Parathyroid adenoma (tissue), 2 donors: ENCODE measurements around the gene KIRREL3.

Experiments used
- H2AFZ ChIP-seq: fragments of 300-600 bp; sonication (generic); one replicate; pipeline ENCODE4 v1.7.0; 2017; ENCODE audit warnings: antibody characterized with exemption, mild to moderate bottlenecking
- H3K27ac ChIP-seq: fragments of 300-600 bp; sonication (generic); one replicate; pipeline ENCODE4 v1.7.0; 2017
- H3K27me3 ChIP-seq: fragments of 300-600 bp; sonication (generic); one replicate; pipeline ENCODE4 v1.7.0; 2017; ENCODE audit warnings: low read length; ENCODE audit not compliant: control insufficient read depth, insufficient read depth
- H3K36me3 ChIP-seq: fragments of 300-600 bp; sonication (generic); one replicate; pipeline ENCODE4 v1.7.0; 2017; ENCODE audit warnings: low read length; ENCODE audit not compliant: control insufficient read depth, insufficient read depth
- H3K4me1 ChIP-seq: fragments of 300-600 bp; sonication (generic); one replicate; pipeline ENCODE4 v1.7.0; 2017; ENCODE audit warnings: control low read depth
- H3K4me2 ChIP-seq: fragments of 300-600 bp; sonication (generic); one replicate; pipeline ENCODE4 v1.7.0; 2017; ENCODE audit warnings: low read length
- H3K4me3 ChIP-seq: fragments of 300-600 bp; sonication (generic); one replicate; pipeline ENCODE4 v1.7.0; 2017; ENCODE audit warnings: low read depth, low read length
- H3K79me2 ChIP-seq: fragments of 300-600 bp; sonication (generic); one replicate; pipeline ENCODE4 v1.7.0; 2017; ENCODE audit warnings: control low read depth
- H3K9ac ChIP-seq: fragments of 300-600 bp; sonication (generic); one replicate; pipeline ENCODE4 v1.7.0; 2017; ENCODE audit warnings: mild to moderate bottlenecking
- H3K9me3 ChIP-seq: fragments of 300-600 bp; sonication (generic); one replicate; pipeline ENCODE4 v1.7.0; 2017; ENCODE audit warnings: low read length; ENCODE audit not compliant: control insufficient read depth
- CTCF ChIP-seq: fragments of 300-600 bp; sonication (generic); IDR thresholded peaks from one replicate; pipeline ENCODE4 v1.7.0; 2017; ENCODE audit warnings: antibody characterized with exemption, mild to moderate bottlenecking
- donor health status: primary hyperparathyroidism.

Gene KIRREL3

GRCh38 chr11:126791446-126791845, 209.1 kb downstream of the KIRREL3 start:
- Histone ChIP-seq H3K4me2 (no peak overlapping the region), H2AFZ (no peak overlapping the region), H3K9ac (no peak overlapping the region), H3K27ac (no peak overlapping the region), H3K4me1 (no peaks in the 10 kb centered on the region), H3K36me3 (no peaks in the 10 kb centered on the region), H3K4me3 (no peak overlapping the region), H3K79me2 (no peaks in the 10 kb centered on the region), H3K9me3 (no peaks in the 10 kb centered on the region), H3K27me3 (no peaks in the 10 kb centered on the region)
- no peak for TF ChIP-seq CTCF

- H3K9me3 ChIP-seq = no peaks in the 10 kb centered on the region
Measured at GRCh38 chr11:126790550-126791081, 210.0 kb downstream of the KIRREL3 start.

GRCh38 chr11:126782810-126783209, 217.8 kb downstream of the KIRREL3 start:
- Histone ChIP-seq H3K4me2 (no peak overlapping the region), H3K4me1 (no peaks in the 10 kb centered on the region), H3K9me3 (no peaks in the 10 kb centered on the region), H2AFZ (no peak overlapping the region), H3K27me3 (no peaks in the 10 kb centered on the region), H3K79me2 (no peaks in the 10 kb centered on the region), H3K4me3 (no peak overlapping the region), H3K27ac (no peak overlapping the region), H3K9ac (no peak overlapping the region), H3K36me3 (no peaks in the 10 kb centered on the region)
- TF ChIP-seq CTCF = no peak

More at GRCh38 chr11:126790550-126791081, 210.0 kb downstream of the KIRREL3 start:
- no peak overlapping the region for H3K9ac ChIP-seq
- TF ChIP-seq CTCF = no peak
- no peaks in the 10 kb centered on the region for H3K36me3 ChIP-seq
- H3K27me3 ChIP-seq = no peaks in the 10 kb centered on the region
- H3K4me3 ChIP-seq = no peak overlapping the region
- H3K79me2 ChIP-seq = no peaks in the 10 kb centered on the region
- no peak overlapping the region for H3K27ac ChIP-seq
- H3K4me2 ChIP-seq = no peak overlapping the region
- H2AFZ ChIP-seq = no peak overlapping the region
- no peaks in the 10 kb centered on the region for H3K4me1 ChIP-seq

- H3K27me3 ChIP-seq = no peaks in the 10 kb centered on the region
- no peak overlapping the region for H3K27ac ChIP-seq
- H3K4me1 ChIP-seq = no peaks in the 10 kb centered on the region
- no peak for TF ChIP-seq CTCF
- H3K36me3 ChIP-seq = no peaks in the 10 kb centered on the region
- H3K4me2 ChIP-seq = no peak overlapping the region
- no peaks in the 10 kb centered on the region for H3K79me2 ChIP-seq
- no peak overlapping the region for H2AFZ ChIP-seq
- H3K9ac ChIP-seq = no peak overlapping the region
- H3K9me3 ChIP-seq = no peaks in the 10 kb centered on the region
- no peak overlapping the region for H3K4me3 ChIP-seq
Measured at GRCh38 chr11:126781942-126782341, 218.6 kb downstream of the KIRREL3 start.

GRCh38 chr11:126776119-126776518, 224.5 kb downstream of the KIRREL3 start:
- TF ChIP-seq CTCF = no peak
- H3K4me1 ChIP-seq = no peaks in the 10 kb centered on the region
- no peak overlapping the region for H3K4me2 ChIP-seq
- no peaks in the 10 kb centered on the region for H3K27me3 ChIP-seq
- H3K9me3 ChIP-seq = no peaks in the 10 kb centered on the region
- H3K4me3 ChIP-seq = no peak overlapping the region
- H3K79me2 ChIP-seq = no peaks in the 10 kb centered on the region
- no peak overlapping the region for H3K27ac ChIP-seq
- H2AFZ ChIP-seq = no peak overlapping the region
- H3K9ac ChIP-seq = no peak overlapping the region
- H3K36me3 ChIP-seq = no peaks in the 10 kb centered on the region
